ENCODE measurements around the gene PCID2. TPM values are rescaled to one million over a fixed set of nuclear protein-coding genes. Genes with fewer than 3 reads are reported as not detected.

The PCID2 gene
- total and polyA plus RNA-seq, 5 donors from 2014 or later: 46.8 to 95.4 (median 82.1) TPM

DNA sequence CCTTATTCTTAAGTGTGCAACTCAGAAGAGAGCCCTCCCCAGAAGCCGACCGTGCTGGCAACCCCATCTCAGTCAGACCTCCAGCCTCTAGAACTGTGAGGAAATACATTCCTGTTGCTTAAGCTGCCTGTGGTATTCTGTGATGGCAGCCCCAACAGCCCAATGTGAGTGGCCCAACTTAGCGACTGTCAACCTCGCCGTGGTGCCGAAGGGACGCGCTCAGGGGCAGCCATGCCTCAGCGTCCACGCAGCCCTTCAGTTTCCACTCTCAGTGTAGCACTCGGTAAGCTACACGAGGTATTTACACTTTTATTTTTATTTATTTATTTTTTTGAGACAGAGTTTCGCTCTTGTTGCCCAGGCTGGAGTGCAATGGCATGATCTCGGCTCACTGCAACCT lies 31.6 kb downstream of the PCID2 start:
- Mint-ChIP-seq H3K4me1 (peaks cover 3 to 25% (median 9%) of the 10 kb centered on the region in 4 donors), H3K27ac (peak overlapping the region in 1 of 3 donors; percentile 97), H3K9me3 (no peaks in the 10 kb centered on the region), H3K27me3 (no peaks in the 10 kb centered on the region), H3K36me3 (peaks cover 48% of the 10 kb centered on the region), H3K4me3 (no peak overlapping the region)
- peaks cover 50% of the 10 kb centered on the region for H3K36me3 ChIP-seq (ENCODE audit: control insufficient read depth, insufficient read depth, low read length)
- H3K4me3 ChIP-seq (ENCODE audit: low read depth, low read length): no peak overlapping the region
- peaks cover 15% of the 10 kb centered on the region for H3K4me1 ChIP-seq (ENCODE audit: control insufficient read depth, insufficient read depth, low read length, poor library complexity, severe bottlenecking)
- H3K9me3 ChIP-seq (ENCODE audit: control insufficient read depth in 2 of 2, low read length in 2 of 2): no peaks in the 10 kb centered on the region
- DNase-seq: no peak
- peak overlapping the region; percentile 83 for H3K27ac ChIP-seq (ENCODE audit: insufficient read depth, low read length, poor library complexity, severe bottlenecking)
- no peak for ATAC-seq (ENCODE audit: low read depth in 2 of 2)
- no peaks in the 10 kb centered on the region for H3K27me3 ChIP-seq (ENCODE audit: control insufficient read depth, insufficient read depth, low read length)

DNA sequence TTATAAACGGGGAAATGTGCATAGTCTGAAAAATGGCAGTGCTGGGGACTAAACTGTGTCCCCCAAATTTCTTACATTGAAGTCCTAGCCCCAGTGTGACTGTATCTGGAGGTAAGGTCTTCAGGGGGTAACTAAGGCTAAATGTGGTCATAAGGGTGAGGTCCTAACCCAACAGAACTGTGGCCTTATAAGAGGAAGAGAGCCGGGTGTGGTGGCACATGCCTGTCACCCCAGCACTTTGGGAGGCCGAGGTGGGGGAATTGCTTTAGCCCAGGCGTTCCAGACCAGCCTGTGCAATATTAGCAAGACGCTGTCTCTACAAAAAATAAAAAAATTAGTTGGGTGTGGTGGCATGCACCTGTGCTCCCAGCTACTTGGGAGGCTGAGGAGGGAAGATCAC lies 32.2 kb downstream of the PCID2 start:
- DNase-seq (peak in 2 of 3 donors; percentile 31 to 91), ATAC-seq (ENCODE audit: low read depth in 2 of 2) (peak; percentile 73 to 76)
- peaks cover 47% of the 10 kb centered on the region for H3K36me3 Mint-ChIP-seq
- peaks cover 3 to 27% (median 9%) of the 10 kb centered on the region in 4 donors for H3K4me1 Mint-ChIP-seq
- Histone ChIP-seq H3K27me3 (ENCODE audit: control insufficient read depth, insufficient read depth, low read length) (no peaks in the 10 kb centered on the region), H3K4me1 (ENCODE audit: control insufficient read depth, insufficient read depth, low read length, poor library complexity, severe bottlenecking) (peaks cover 15% of the 10 kb centered on the region), H3K27ac (ENCODE audit: insufficient read depth, low read length, poor library complexity, severe bottlenecking) (peak overlapping the region; percentile 83), H3K9me3 (ENCODE audit: control insufficient read depth in 2 of 2, low read length in 2 of 2) (no peaks in the 10 kb centered on the region), H3K4me3 (ENCODE audit: low read depth, low read length) (no peak overlapping the region), H3K36me3 (ENCODE audit: control insufficient read depth, insufficient read depth, low read length) (peaks cover 45% of the 10 kb centered on the region)
- H3K27ac Mint-ChIP-seq: peak overlapping the region; percentile 95 to 97 (median 96)
- no peaks in the 10 kb centered on the region for H3K9me3 Mint-ChIP-seq
- no peaks in the 10 kb centered on the region for H3K27me3 Mint-ChIP-seq
- H3K4me3 Mint-ChIP-seq: peak overlapping the region; percentile 8 to 55 (median 46)

GRCh38 chr13:113172419-113172926 lies 36.0 kb downstream of the PCID2 start:
- Mint-ChIP-seq H3K27me3 (no peaks in the 10 kb centered on the region), H3K4me1 (peaks cover 4 to 25% (median 10%) of the 10 kb centered on the region in 4 donors), H3K4me3 (no peak overlapping the region), H3K36me3 (peaks cover 35% of the 10 kb centered on the region), H3K27ac (peak overlapping the region in 1 of 3 donors; percentile 56), H3K9me3 (peaks cover 0 to 7% (median 0%) of the 10 kb centered on the region in 7 donors)
- H3K27ac ChIP-seq (ENCODE audit: insufficient read depth, low read length, poor library complexity, severe bottlenecking): no peak overlapping the region
- H3K4me1 ChIP-seq (ENCODE audit: control insufficient read depth, insufficient read depth, low read length, poor library complexity, severe bottlenecking): peaks cover 17% of the 10 kb centered on the region
- no peak for ATAC-seq (ENCODE audit: low read depth in 2 of 2)
- no peak for DNase-seq
- no peak overlapping the region for H3K4me3 ChIP-seq (ENCODE audit: low read depth, low read length)
- no peaks in the 10 kb centered on the region for H3K27me3 ChIP-seq (ENCODE audit: control insufficient read depth, insufficient read depth, low read length)
- peaks cover 0 to under 1% of the 10 kb centered on the region in 2 experiments for H3K9me3 ChIP-seq (ENCODE audit: control insufficient read depth in 2 of 2, low read length in 2 of 2)
- peaks cover 10% of the 10 kb centered on the region for H3K36me3 ChIP-seq (ENCODE audit: control insufficient read depth, insufficient read depth, low read length)

GRCh38 chr13:113171250-113172125 lies 37.0 kb downstream of the PCID2 start:
- no peaks in the 10 kb centered on the region for H3K27me3 ChIP-seq (ENCODE audit: control insufficient read depth, insufficient read depth, low read length)
- ATAC-seq (ENCODE audit: low read depth in 2 of 2) (no peak), DNase-seq (peak in 1 of 3 donors; percentile 21)
- H3K4me1 Mint-ChIP-seq: peaks cover 4 to 21% (median 11%) of the 10 kb centered on the region in 4 donors
- H3K36me3 ChIP-seq (ENCODE audit: control insufficient read depth, insufficient read depth, low read length): peaks cover 7% of the 10 kb centered on the region
- no peak overlapping the region for H3K27ac ChIP-seq (ENCODE audit: insufficient read depth, low read length, poor library complexity, severe bottlenecking)
- no peak overlapping the region for H3K4me3 ChIP-seq (ENCODE audit: low read depth, low read length)
- peaks cover 11% of the 10 kb centered on the region for H3K4me1 ChIP-seq (ENCODE audit: control insufficient read depth, insufficient read depth, low read length, poor library complexity, severe bottlenecking)
- H3K36me3 Mint-ChIP-seq: peaks cover 39% of the 10 kb centered on the region
- no peaks in the 10 kb centered on the region for H3K27me3 Mint-ChIP-seq
- peaks cover 0 to 7% (median 0%) of the 10 kb centered on the region in 7 donors for H3K9me3 Mint-ChIP-seq
- no peak overlapping the region for H3K27ac Mint-ChIP-seq
- H3K4me3 Mint-ChIP-seq: no peak overlapping the region
- peaks cover 0 to 1% of the 10 kb centered on the region in 2 experiments for H3K9me3 ChIP-seq (ENCODE audit: control insufficient read depth in 2 of 2, low read length in 2 of 2)

DNA sequence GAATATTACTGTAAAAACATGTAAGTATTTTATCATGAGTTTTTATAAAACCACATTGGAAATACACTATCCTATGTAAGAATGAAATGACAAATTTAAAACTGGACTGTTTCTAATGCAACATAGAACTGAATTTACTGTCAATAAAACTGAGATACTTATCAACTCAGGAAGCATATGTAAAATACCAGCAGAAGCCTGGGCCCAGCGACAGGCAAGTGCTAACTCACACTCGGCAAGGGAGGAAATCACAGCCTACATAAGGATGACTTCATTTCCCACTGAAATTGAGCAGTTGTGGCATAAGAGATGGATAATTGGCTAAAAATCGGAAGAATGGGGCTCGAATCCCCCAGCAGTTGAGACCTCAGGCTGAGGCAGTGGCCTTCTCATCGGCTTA lies 38.0 kb downstream of the PCID2 start:
- H3K9me3 Mint-ChIP-seq: peaks cover 0 to 7% (median 0%) of the 10 kb centered on the region in 7 donors

DNA sequence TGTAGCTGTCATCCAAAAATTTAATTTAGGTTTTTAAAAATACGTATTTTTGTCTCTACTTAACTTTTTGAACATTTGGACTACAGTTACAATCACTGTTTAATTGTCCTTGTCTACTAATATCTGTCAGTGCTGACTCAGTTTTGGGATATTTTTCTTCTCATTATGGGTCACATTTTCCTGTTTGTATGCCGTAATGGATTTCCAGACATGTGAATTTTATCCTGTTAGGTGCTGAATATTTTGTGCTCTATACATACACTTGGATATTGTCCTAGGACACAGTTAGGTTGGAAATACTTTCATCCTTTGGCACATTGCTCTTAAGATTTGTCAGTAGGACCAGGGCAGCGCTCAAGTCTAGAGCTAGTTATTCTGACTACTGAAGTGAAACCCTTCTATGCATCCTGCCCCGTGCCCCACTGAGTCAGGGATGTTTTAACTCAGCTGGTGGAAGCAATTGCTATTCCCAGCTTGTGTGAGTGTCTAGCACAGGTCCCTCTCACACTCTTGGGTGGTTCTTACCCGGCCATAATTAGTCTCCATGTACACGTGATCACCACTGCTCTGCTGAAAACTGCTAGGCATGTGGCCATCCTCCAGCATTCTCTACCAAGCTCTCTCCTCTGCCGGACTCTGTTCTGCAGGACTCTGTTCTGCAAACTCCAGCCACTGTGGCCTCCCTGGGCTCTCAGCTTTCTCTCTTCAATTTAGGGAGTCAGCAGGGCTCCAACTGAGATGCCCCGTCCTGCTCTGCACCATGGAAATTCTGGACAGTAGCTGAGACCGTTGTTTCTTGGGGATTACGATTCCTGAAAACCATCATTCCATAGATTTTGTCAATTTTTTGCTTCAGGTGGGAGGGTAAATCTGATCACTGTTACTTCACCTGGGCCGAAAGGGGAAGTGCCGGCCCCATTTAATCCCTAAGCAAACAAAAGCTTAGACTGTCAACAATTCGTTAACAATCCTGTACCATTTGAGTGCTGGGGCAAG lies 38.9 kb downstream of the PCID2 start:
- Histone ChIP-seq H3K4me1 (ENCODE audit: control insufficient read depth, insufficient read depth, low read length, poor library complexity, severe bottlenecking) (peaks cover 7% of the 10 kb centered on the region), H3K9me3 (ENCODE audit: control insufficient read depth in 2 of 2, low read length in 2 of 2) (peaks cover 0 to 1% of the 10 kb centered on the region in 2 experiments), H3K27ac (ENCODE audit: insufficient read depth, low read length, poor library complexity, severe bottlenecking) (no peak overlapping the region), H3K27me3 (ENCODE audit: control insufficient read depth, insufficient read depth, low read length) (no peaks in the 10 kb centered on the region), H3K36me3 (ENCODE audit: control insufficient read depth, insufficient read depth, low read length) (peaks cover 2% of the 10 kb centered on the region), H3K4me3 (ENCODE audit: low read depth, low read length) (no peak overlapping the region)
- peak overlapping the region in 1 of 3 donors; percentile 1 for H3K27ac Mint-ChIP-seq
- peaks cover 27% of the 10 kb centered on the region for H3K36me3 Mint-ChIP-seq
- no peak overlapping the region for H3K4me3 Mint-ChIP-seq
- peaks cover 0 to 7% (median 0%) of the 10 kb centered on the region in 7 donors for H3K9me3 Mint-ChIP-seq
- no peak for ATAC-seq (ENCODE audit: low read depth in 2 of 2)
- no peak for DNase-seq
- H3K27me3 Mint-ChIP-seq: no peaks in the 10 kb centered on the region
- peaks cover 0 to 19% (median 12%) of the 10 kb centered on the region in 4 donors for H3K4me1 Mint-ChIP-seq

More for the DNA sequence above, 38.0 kb downstream of the PCID2 start:
- no peak overlapping the region for H3K27ac ChIP-seq (ENCODE audit: insufficient read depth, low read length, poor library complexity, severe bottlenecking)
- peaks cover 0 to 1% of the 10 kb centered on the region in 2 experiments for H3K9me3 ChIP-seq (ENCODE audit: control insufficient read depth in 2 of 2, low read length in 2 of 2)
- peaks cover 7% of the 10 kb centered on the region for H3K4me1 ChIP-seq (ENCODE audit: control insufficient read depth, insufficient read depth, low read length, poor library complexity, severe bottlenecking)
- peaks cover 7% of the 10 kb centered on the region for H3K36me3 ChIP-seq (ENCODE audit: control insufficient read depth, insufficient read depth, low read length)
- DNase-seq (no peak), ATAC-seq (ENCODE audit: low read depth in 2 of 2) (no peak)
- H3K27me3 Mint-ChIP-seq: no peaks in the 10 kb centered on the region
- peaks cover 0 to 14% (median 9%) of the 10 kb centered on the region in 4 donors for H3K4me1 Mint-ChIP-seq
- H3K27me3 ChIP-seq (ENCODE audit: control insufficient read depth, insufficient read depth, low read length): no peaks in the 10 kb centered on the region
- no peak overlapping the region for H3K27ac Mint-ChIP-seq
- peak overlapping the region in 1 of 4 donors; percentile 73 for H3K4me3 Mint-ChIP-seq
- peaks cover 32% of the 10 kb centered on the region for H3K36me3 Mint-ChIP-seq
- H3K4me3 ChIP-seq (ENCODE audit: low read depth, low read length): no peak overlapping the region

DNA sequence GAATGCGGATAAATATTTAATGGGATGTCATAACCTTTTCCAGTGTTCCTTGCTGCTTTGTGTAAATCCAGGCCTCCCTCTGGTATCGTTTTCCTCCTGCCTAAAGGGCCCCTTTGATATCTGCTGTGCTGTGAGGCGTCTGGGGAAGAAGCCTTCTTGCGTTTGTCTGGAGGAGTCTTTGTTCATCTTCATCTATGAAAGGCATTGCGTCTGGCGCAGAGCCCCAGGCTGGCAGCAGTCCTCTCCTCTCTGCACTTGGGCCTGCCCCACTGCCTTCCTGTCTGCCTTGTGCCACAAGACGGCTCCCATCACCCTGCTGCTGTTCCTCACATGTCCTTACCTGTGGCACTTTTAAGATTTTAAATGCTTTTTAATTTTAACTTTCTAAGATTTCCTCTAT lies 40.3 kb downstream of the PCID2 start:
- Histone ChIP-seq H3K9me3 (ENCODE audit: control insufficient read depth in 2 of 2, low read length in 2 of 2) (peaks cover 0 to 1% of the 10 kb centered on the region in 2 experiments), H3K27ac (ENCODE audit: insufficient read depth, low read length, poor library complexity, severe bottlenecking) (no peak overlapping the region), H3K4me3 (ENCODE audit: low read depth, low read length) (no peak overlapping the region), H3K27me3 (ENCODE audit: control insufficient read depth, insufficient read depth, low read length) (no peaks in the 10 kb centered on the region), H3K4me1 (ENCODE audit: control insufficient read depth, insufficient read depth, low read length, poor library complexity, severe bottlenecking) (peaks cover 7% of the 10 kb centered on the region), H3K36me3 (ENCODE audit: control insufficient read depth, insufficient read depth, low read length) (peaks cover 2% of the 10 kb centered on the region)
- no peaks in the 10 kb centered on the region for H3K27me3 Mint-ChIP-seq
- H3K4me1 Mint-ChIP-seq: peaks cover 0 to 26% (median 15%) of the 10 kb centered on the region in 4 donors
- peaks cover 0 to 7% (median 0%) of the 10 kb centered on the region in 7 donors for H3K9me3 Mint-ChIP-seq
- H3K36me3 Mint-ChIP-seq: peaks cover 22% of the 10 kb centered on the region
- DNase-seq (no peak), ATAC-seq (ENCODE audit: low read depth in 2 of 2) (no peak)
- H3K27ac Mint-ChIP-seq: peak overlapping the region in 1 of 3 donors; percentile 72
- no peak overlapping the region for H3K4me3 Mint-ChIP-seq
